Neuronal stem cell (in vitro differentiated cells): Measurements from ENCODE around the gene CENPP.

ENCODE experiments used
- DNase-seq: peaks from one replicate; pipeline ENCODE4 v3.0.0-alpha.2; 2013; ENCODE audit warnings: low spot score
- H2AFZ ChIP-seq: one replicate; pipeline ENCODE4 v1.6.1; 2013; ENCODE audit warnings: mild to moderate bottlenecking, low read length, inconsistent platforms
- H2AK5ac ChIP-seq: 2 replicates; pipeline ENCODE4 v1.6.1; 2013; ENCODE audit warnings: low read depth, mild to moderate bottlenecking, inconsistent platforms, low read length, moderate library complexity, mixed read lengths
- H2BK120ac ChIP-seq: 2 replicates; pipeline ENCODE4 v1.6.1; 2013; ENCODE audit warnings: low read depth, mild to moderate bottlenecking, inconsistent platforms, low read length, moderate library complexity, mixed read lengths
- H2BK12ac ChIP-seq: one replicate; pipeline ENCODE4 v1.6.1; 2013; ENCODE audit warnings: low read length, inconsistent platforms
- H2BK15ac ChIP-seq: 2 replicates; pipeline ENCODE4 v1.6.1; 2013; ENCODE audit warnings: mild to moderate bottlenecking, low read length, inconsistent platforms, mixed read lengths
- H2BK5ac ChIP-seq: one replicate; pipeline ENCODE4 v1.6.1; 2013; ENCODE audit warnings: inconsistent platforms, mild to moderate bottlenecking, low read length, moderate library complexity
- H3K14ac ChIP-seq: one replicate; pipeline ENCODE4 v1.6.1; 2013; ENCODE audit warnings: low read length, inconsistent platforms
- H3K18ac ChIP-seq: 2 replicates; pipeline ENCODE4 v1.6.1; 2013; ENCODE audit warnings: low read length, inconsistent platforms
- H3K23ac ChIP-seq: 2 replicates; pipeline ENCODE4 v1.6.1; 2013; ENCODE audit warnings: low read depth, mild to moderate bottlenecking, mixed read lengths, low read length, inconsistent platforms; ENCODE audit not compliant: poor library complexity
- H3K27ac ChIP-seq: replicated peaks from 3 replicates; pipeline ENCODE4 v1.5.1; 2013; ENCODE audit warnings: low read length, inconsistent platforms
- H3K27me3 ChIP-seq, 3 experiments: 2 replicates each; pipeline ENCODE4 v1.6.1; 2013; ENCODE audit warnings: low read length in 3 of 3, mild to moderate bottlenecking in 2 of 3, inconsistent platforms in 1 of 3, low read depth in 1 of 3, mixed read lengths in 1 of 3, moderate library complexity in 1 of 3; ENCODE audit not compliant: control insufficient read depth in 3 of 3, insufficient read depth in 3 of 3
- H3K36me3 ChIP-seq, 2 donors: replicated peaks in 1 of 2; 2 replicates each; pipeline ENCODE4 v1.6.1; 2013; ENCODE audit warnings: low read length in 2 of 2; ENCODE audit not compliant: control insufficient read depth in 2 of 2, insufficient read depth in 2 of 2
- H3K4ac ChIP-seq: 2 replicates; pipeline ENCODE4 v1.6.1; 2013; ENCODE audit warnings: inconsistent platforms, mild to moderate bottlenecking, low read length, moderate library complexity
- H3K4me1 ChIP-seq, 2 donors: 1 replicate in 1 of 2; 2 replicates in 1 of 2; pipeline ENCODE4 v1.6.1; 2013; ENCODE audit warnings: low read length in 2 of 2, low read depth in 1 of 2; ENCODE audit not compliant: control insufficient read depth in 2 of 2, insufficient read depth in 1 of 2
- H3K4me2 ChIP-seq: one replicate; pipeline ENCODE4 v1.6.1; 2013; ENCODE audit warnings: mild to moderate bottlenecking, low read length, inconsistent platforms; ENCODE audit not compliant: insufficient read depth, poor library complexity, severe bottlenecking
- H3K4me3 ChIP-seq, 2 donors: 2 replicates each; pipeline ENCODE4 v1.5.1; 2013; ENCODE audit warnings: low read length in 2 of 2, mild to moderate bottlenecking in 2 of 2, inconsistent platforms in 1 of 2, moderate library complexity in 1 of 2
- H3K79me1 ChIP-seq: one replicate; pipeline ENCODE4 v1.6.1; 2013; ENCODE audit warnings: low read depth, mild to moderate bottlenecking, inconsistent platforms, low read length, moderate library complexity
- H3K9ac ChIP-seq: one replicate; pipeline ENCODE4 v1.6.1; 2013; ENCODE audit warnings: mild to moderate bottlenecking, low read depth, low read length, inconsistent platforms; ENCODE audit not compliant: poor library complexity
- H3K9me3 ChIP-seq, 2 donors: replicated peaks in 1 of 2; 2 replicates each; pipeline versions ENCODE3 to v1.6.1; 2013; ENCODE audit warnings: low read length in 2 of 2, mild to moderate bottlenecking in 2 of 2, inconsistent platforms in 1 of 2, low read depth in 1 of 2, mixed read lengths in 1 of 2, moderate library complexity in 1 of 2; ENCODE audit not compliant: control insufficient read depth in 2 of 2, insufficient read depth in 1 of 2
- H4K8ac ChIP-seq: one replicate; pipeline ENCODE4 v1.6.1; 2013; ENCODE audit warnings: low read depth, mild to moderate bottlenecking, inconsistent platforms, low read length, moderate library complexity
- H4K91ac ChIP-seq: one replicate; pipeline ENCODE4 v1.6.1; 2013; ENCODE audit warnings: low read length, low read depth, mild to moderate bottlenecking, inconsistent platforms; ENCODE audit not compliant: poor library complexity
- WGBS, 2 donors: extraction: QIAGEN DNeasy Blood & Tissue Kit; methylation state at CpG; one replicate each; pipeline ENCODE4 v1.1.7; 2013; ENCODE audit warnings: missing lambda C conversion rate in 2 of 2, mixed read lengths in 1 of 2; ENCODE audit not compliant: insufficient read length in 2 of 2, insufficient replicate concordance in 1 of 2; ENCODE audit errors: extremely low coverage in 2 of 2; 5-methylcytosine and 5-hydroxymethylcytosine counted together

The CENPP gene

DNA sequence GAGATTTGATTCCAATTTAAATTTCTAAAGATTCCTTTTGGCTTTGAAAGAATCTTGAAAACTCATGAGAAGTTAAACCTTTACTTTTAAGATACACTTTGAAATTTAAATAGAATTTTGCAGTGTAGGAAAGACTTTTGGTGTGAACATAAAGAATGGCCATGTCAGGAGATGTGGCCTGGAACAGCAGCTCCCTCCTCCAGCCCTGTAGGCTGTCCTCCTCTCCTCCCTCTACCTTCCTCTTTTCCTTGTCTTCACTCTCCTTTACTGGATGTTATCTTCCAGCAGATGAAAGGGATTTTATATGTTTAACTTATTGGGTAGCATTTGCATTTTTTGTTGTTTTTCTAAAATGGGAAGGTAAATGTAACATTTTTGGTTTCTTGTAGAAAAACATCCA is 137.6 kb downstream of the CENPP start:
- Histone ChIP-seq H3K23ac (no peak overlapping the region), H3K4me1 (no peaks in the 10 kb centered on the region), H2BK15ac (no peak overlapping the region), H3K18ac (no peak overlapping the region), H3K27ac (no peak overlapping the region), H4K8ac (no peak overlapping the region), H3K27me3 (no peaks in the 10 kb centered on the region), H3K36me3 (no peaks in the 10 kb centered on the region), H2BK12ac (no peak overlapping the region), H2AFZ (no peak overlapping the region), H2BK120ac (no peak overlapping the region), H3K79me1 (no peaks in the 10 kb centered on the region), H3K4me3 (no peak overlapping the region), H3K14ac (no peak overlapping the region), H3K4ac (no peak overlapping the region), H3K4me2 (no peak overlapping the region), H4K91ac (no peak overlapping the region), H2BK5ac (no peak overlapping the region), H3K9ac (no peak overlapping the region), H3K9me3 (peaks cover 0 to 2% of the 10 kb centered on the region in 2 donors), H2AK5ac (no peak overlapping the region)
- DNase-seq: no peak

DNA sequence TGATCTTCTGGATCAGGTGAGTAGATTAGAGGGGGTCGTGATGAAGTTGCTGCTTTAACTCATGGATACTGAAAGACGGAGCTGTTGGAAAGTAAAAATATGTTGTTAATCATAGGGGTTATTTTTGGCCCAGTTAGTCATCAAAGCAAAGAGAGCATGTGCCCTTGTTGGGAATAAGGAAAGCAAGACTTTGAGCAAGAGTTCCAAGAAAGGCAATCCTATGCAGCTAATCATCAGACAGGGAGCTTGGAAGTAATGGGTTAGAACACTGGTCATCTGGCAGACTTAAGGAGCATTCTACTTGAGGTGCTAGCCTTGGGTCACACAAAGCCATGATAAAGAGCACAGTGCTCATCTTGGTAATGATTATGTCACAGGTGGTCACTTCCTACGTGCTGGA is 138.2 kb downstream of the CENPP start:
- no peak overlapping the region for H4K91ac ChIP-seq
- no peak overlapping the region for H3K4ac ChIP-seq
- H2BK15ac ChIP-seq: no peak overlapping the region
- no peak overlapping the region for H3K4me2 ChIP-seq
- DNase-seq: no peak
- H3K4me3 ChIP-seq: no peak overlapping the region
- H2BK120ac ChIP-seq: no peak overlapping the region
- peaks cover 0 to 2% of the 10 kb centered on the region in 2 donors for H3K9me3 ChIP-seq
- H4K8ac ChIP-seq: no peak overlapping the region
- no peak overlapping the region for H3K23ac ChIP-seq
- H2BK12ac ChIP-seq: no peak overlapping the region
- no peaks in the 10 kb centered on the region for H3K27me3 ChIP-seq
- H3K79me1 ChIP-seq: no peaks in the 10 kb centered on the region
- no CpG with 5 or more reads among the region's 3 CpGs for WGBS, 2 donors
- no peaks in the 10 kb centered on the region for H3K4me1 ChIP-seq
- no peak overlapping the region for H3K18ac ChIP-seq
- no peaks in the 10 kb centered on the region for H3K36me3 ChIP-seq
- no peak overlapping the region for H2AK5ac ChIP-seq
- H3K27ac ChIP-seq: no peak overlapping the region
- no peak overlapping the region for H2BK5ac ChIP-seq
- H3K9ac ChIP-seq: no peak overlapping the region
- H3K14ac ChIP-seq: no peak overlapping the region
- no peak overlapping the region for H2AFZ ChIP-seq

DNA sequence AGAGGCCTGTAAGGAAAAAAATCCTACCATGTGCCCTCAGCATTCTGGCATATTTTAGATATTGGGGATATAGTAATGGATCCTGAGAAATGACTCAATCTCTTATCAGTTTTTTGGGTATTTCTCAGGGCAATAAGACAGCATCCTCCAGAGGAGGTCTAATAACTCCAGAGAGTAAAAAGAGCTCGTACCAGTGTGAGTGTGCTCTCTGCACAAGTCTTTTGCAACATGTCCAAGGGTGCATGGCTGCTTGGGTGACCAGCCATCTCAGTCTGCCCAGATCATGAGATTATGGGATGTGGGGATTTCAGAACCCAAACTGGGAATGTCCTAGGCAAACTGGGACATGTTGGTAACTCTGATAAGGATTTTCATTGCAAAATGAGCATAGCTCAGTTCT is 141.3 kb downstream of the CENPP start:
- Histone ChIP-seq H4K8ac (no peak overlapping the region), H2BK120ac (no peak overlapping the region), H3K4me3 (no peak overlapping the region), H2BK5ac (no peak overlapping the region), H2AK5ac (no peak overlapping the region), H3K9ac (no peak overlapping the region), H3K4me2 (no peak overlapping the region), H3K9me3 (peaks cover 0 to 2% of the 10 kb centered on the region in 2 donors), H4K91ac (no peak overlapping the region), H3K27me3 (no peaks in the 10 kb centered on the region), H2BK15ac (no peak overlapping the region), H3K4ac (no peak overlapping the region), H3K23ac (no peak overlapping the region), H3K18ac (no peak overlapping the region), H2BK12ac (no peak overlapping the region), H3K4me1 (no peaks in the 10 kb centered on the region), H3K14ac (no peak overlapping the region), H3K27ac (no peak overlapping the region), H3K79me1 (no peaks in the 10 kb centered on the region), H2AFZ (no peak overlapping the region), H3K36me3 (no peaks in the 10 kb centered on the region)
- no peak for DNase-seq
- WGBS, 2 donors: no CpG with 5 or more reads among the region's 1 CpG

DNA sequence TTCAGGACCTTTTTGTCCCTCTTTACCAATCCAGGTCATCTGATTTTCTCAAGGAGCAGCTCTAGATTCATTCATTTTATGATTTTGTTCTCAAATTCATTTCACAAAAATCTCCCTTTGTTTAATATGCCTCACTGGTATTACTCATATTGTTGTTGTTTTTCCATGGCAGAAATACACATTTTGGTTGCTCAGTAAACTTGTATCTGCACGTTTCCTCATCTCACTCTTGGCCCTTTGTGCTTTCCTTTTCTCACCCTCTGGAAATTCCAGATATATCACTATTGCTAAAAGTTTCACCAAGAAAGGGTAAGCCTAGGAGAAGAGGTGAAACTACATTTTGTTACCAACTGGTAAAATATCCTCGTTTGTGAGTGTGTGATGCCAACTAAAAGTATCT is 141.8 kb downstream of the CENPP start:
- Histone ChIP-seq H2BK5ac (no peak overlapping the region), H3K14ac (no peak overlapping the region), H4K91ac (no peak overlapping the region), H3K27ac (no peak overlapping the region), H2AK5ac (no peak overlapping the region), H2BK15ac (no peak overlapping the region), H3K36me3 (no peaks in the 10 kb centered on the region), H2BK12ac (no peak overlapping the region), H3K4me3 (no peak overlapping the region), H3K79me1 (no peaks in the 10 kb centered on the region), H3K9ac (no peak overlapping the region), H3K18ac (no peak overlapping the region), H3K4me1 (no peaks in the 10 kb centered on the region), H3K4me2 (no peak overlapping the region), H2AFZ (no peak overlapping the region), H3K27me3 (no peaks in the 10 kb centered on the region), H3K4ac (no peak overlapping the region), H4K8ac (no peak overlapping the region), H3K9me3 (peaks cover 0 to 2% of the 10 kb centered on the region in 2 donors), H3K23ac (no peak overlapping the region), H2BK120ac (no peak overlapping the region)
- DNase-seq: no peak
- no CpG with 5 or more reads among the region's 2 CpGs for WGBS, 2 donors
